ENCODE data around the gene ST6GAL2.

DNA sequence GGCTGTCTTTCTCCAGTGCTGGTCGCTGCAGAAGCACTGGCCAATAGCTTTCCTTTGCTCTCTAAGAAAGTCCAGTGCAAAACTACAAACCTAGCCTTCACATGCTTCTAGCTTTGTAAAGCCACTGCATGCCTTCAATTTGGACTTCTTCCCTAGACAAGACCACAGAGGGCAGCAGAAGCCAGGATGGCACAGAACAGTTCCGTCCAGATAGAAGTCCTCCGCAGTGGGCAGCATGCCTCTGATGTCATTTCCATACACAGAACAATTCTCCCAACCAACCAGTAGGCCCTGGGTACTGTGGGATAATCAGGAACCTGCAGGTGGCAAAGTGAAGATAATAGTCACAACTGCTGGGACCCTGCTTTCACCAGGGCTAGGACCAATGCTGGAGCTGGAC is 3.3 kb downstream of the ST6GAL2 start:
- TF ChIP-seq RAD21 (IDR thresholded peaks at IDR 0.05 in 1 of 2, conservative IDR thresholded peaks at IDR 0.05 in 1 of 2; ENCODE audit: low read depth in 2 of 2, low read length in 2 of 2) (peak; percentile 55 to 58), EGR1 (IDR thresholded peaks at IDR 0.05; ENCODE audit: borderline replicate concordance, low read depth, low read length) (no peak), ZNF274 (IDR thresholded peaks at IDR 0.05; ENCODE audit: borderline replicate concordance, extremely low read depth, low read length) (no peak), EZH2 (IDR thresholded peaks at IDR 0.05; ENCODE audit: low read depth, low read length, severe bottlenecking) (no peak), SP1 (IDR thresholded peaks at IDR 0.05; ENCODE audit: low read depth, low read length) (no peak), EP300 (IDR thresholded peaks at IDR 0.05; ENCODE audit: borderline replicate concordance in 1 of 2, low read depth in 2 of 2, low read length in 2 of 2) (no peak), POLR2AphosphoS5 (IDR thresholded peaks at IDR 0.05; ENCODE audit: low read depth, low read length) (no peak), CHD2 (IDR thresholded peaks at IDR 0.05; ENCODE audit: low read length) (no peak), POLR2A (IDR thresholded peaks at IDR 0.05; ENCODE audit: control extremely low read depth in 1 of 2, low read depth in 2 of 2, low read length in 2 of 2) (no peak)
- TF ChIP-seq, protein P1, sequence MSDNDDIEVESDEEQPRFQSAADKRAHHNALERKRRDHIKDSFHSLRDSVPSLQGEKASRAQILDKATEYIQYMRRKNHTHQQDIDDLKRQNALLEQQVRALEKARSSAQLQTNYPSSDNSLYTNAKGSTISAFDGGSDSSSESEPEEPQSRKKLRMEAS (IDR thresholded peaks at IDR 0.05), result no peak
- TF ChIP-seq, protein P2, sequence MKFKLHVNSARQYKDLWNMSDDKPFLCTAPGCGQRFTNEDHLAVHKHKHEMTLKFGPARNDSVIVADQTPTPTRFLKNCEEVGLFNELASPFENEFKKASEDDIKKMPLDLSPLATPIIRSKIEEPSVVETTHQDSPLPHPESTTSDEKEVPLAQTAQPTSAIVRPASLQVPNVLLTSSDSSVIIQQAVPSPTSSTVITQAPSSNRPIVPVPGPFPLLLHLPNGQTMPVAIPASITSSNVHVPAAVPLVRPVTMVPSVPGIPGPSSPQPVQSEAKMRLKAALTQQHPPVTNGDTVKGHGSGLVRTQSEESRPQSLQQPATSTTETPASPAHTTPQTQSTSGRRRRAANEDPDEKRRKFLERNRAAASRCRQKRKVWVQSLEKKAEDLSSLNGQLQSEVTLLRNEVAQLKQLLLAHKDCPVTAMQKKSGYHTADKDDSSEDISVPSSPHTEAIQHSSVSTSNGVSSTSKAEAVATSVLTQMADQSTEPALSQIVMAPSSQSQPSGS (IDR thresholded peaks at IDR 0.05; ENCODE audit: low read length), result no peak
- TF ChIP-seq, protein P3, sequence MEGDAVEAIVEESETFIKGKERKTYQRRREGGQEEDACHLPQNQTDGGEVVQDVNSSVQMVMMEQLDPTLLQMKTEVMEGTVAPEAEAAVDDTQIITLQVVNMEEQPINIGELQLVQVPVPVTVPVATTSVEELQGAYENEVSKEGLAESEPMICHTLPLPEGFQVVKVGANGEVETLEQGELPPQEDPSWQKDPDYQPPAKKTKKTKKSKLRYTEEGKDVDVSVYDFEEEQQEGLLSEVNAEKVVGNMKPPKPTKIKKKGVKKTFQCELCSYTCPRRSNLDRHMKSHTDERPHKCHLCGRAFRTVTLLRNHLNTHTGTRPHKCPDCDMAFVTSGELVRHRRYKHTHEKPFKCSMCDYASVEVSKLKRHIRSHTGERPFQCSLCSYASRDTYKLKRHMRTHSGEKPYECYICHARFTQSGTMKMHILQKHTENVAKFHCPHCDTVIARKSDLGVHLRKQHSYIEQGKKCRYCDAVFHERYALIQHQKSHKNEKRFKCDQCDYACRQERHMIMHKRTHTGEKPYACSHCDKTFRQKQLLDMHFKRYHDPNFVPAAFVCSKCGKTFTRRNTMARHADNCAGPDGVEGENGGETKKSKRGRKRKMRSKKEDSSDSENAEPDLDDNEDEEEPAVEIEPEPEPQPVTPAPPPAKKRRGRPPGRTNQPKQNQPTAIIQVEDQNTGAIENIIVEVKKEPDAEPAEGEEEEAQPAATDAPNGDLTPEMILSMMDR (IDR thresholded peaks at IDR 0.05; ENCODE audit: control extremely low read depth in 1 of 3, insufficient read depth in 1 of 3, low read depth in 1 of 3, low read length in 3 of 3), result peak in 2 of 3 experiments; percentile 19 to 22; a peak in 1 of 4 replicates
- TF ChIP-seq, protein P4, sequence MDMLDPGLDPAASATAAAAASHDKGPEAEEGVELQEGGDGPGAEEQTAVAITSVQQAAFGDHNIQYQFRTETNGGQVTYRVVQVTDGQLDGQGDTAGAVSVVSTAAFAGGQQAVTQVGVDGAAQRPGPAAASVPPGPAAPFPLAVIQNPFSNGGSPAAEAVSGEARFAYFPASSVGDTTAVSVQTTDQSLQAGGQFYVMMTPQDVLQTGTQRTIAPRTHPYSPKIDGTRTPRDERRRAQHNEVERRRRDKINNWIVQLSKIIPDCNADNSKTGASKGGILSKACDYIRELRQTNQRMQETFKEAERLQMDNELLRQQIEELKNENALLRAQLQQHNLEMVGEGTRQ (IDR thresholded peaks at IDR 0.05; ENCODE audit: low read length), result no peak

Data from H1 (cell line).